GM12801 (cell line): ENCODE measurements around the gene RAB6C.

Experiments
- TF ChIP-seq, protein P1 (sequence below): IDR thresholded peaks from one replicate; pipeline ENCODE4 v1.5.1; 2011; ENCODE audit warnings: control low read depth; ENCODE audit not compliant: insufficient read length; ENCODE audit errors: extremely low read depth

RAB6C gene

DNA sequence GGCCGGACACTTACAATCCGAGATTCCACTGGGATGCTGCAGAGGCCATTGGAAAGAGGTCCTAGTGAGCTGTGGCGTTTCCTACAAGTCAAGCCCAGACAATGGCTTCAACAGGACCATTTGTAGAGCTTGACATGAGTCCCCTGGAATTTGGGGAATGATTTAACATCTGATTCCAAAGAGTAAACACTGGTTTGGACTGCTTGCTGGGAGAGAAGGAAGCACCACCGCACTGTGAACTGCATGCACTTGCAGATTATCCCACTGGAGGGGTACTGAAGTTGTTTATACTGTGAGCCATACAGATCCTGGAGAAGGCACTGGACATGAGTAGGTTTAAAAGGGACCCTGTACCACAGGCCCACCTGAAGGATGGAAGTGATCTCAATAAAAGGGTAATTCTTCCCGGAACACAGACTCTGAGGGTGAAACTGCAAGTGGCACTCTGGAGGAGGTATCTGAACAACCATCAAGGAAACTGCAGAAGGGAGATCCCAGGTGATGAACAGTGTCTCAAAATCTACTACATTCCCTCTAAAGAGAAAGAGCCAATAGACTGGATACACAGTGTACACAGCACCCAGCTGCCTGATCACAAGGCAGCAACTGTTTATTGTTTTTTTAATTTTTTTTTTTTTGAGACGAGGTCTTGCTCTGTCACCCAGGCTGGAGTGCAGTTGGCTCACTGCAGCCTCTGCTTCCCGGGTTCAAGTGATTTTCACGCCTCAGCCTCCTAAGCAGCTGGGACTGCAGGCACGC lies 4.3 kb upstream of the RAB6C start:
- TF ChIP-seq, protein P1, sequence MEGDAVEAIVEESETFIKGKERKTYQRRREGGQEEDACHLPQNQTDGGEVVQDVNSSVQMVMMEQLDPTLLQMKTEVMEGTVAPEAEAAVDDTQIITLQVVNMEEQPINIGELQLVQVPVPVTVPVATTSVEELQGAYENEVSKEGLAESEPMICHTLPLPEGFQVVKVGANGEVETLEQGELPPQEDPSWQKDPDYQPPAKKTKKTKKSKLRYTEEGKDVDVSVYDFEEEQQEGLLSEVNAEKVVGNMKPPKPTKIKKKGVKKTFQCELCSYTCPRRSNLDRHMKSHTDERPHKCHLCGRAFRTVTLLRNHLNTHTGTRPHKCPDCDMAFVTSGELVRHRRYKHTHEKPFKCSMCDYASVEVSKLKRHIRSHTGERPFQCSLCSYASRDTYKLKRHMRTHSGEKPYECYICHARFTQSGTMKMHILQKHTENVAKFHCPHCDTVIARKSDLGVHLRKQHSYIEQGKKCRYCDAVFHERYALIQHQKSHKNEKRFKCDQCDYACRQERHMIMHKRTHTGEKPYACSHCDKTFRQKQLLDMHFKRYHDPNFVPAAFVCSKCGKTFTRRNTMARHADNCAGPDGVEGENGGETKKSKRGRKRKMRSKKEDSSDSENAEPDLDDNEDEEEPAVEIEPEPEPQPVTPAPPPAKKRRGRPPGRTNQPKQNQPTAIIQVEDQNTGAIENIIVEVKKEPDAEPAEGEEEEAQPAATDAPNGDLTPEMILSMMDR, result no peak

DNA sequence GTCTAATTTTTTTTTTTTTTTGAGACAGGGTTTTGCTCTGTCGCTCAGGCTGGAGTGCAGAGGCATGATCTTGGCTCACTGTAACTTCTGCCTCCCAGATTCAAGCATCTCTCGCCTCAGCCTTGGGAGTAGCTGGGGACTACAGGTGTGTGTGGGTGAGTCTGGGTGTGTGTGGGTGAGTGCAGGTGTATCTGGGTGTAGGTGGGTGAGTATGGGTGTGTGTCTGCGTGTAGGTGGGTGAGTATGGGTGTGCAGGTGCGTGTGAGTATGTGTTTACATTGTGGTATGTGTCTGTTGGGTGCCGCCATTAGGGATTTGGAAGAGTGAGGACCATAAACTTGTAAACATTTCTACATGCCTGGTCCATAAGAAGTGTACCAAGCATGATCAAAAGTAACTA lies 1.5 kb upstream of the RAB6C start:
- TF ChIP-seq, protein P1, result no peak

DNA sequence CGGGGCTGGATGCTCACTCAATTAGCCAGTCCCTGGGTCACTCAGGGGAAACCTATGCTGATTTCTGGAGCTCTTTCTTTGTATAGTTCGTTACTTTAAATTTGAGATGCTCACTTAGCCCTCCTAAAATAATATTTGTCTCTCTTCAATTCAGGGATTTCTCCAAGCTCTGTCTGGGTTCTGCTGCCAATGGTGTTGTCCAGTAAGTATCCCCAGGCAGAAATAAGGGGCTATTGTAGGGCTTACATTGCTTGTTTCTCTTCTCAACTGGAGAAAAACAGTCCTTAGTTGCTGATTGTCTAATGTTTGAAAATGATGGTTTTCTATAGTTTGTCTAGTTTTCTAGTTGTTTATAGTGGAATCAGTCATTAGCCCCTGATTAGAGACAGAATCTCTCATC lies 5.0 kb downstream of the RAB6C start:
- TF ChIP-seq, protein P1, result no peak

DNA sequence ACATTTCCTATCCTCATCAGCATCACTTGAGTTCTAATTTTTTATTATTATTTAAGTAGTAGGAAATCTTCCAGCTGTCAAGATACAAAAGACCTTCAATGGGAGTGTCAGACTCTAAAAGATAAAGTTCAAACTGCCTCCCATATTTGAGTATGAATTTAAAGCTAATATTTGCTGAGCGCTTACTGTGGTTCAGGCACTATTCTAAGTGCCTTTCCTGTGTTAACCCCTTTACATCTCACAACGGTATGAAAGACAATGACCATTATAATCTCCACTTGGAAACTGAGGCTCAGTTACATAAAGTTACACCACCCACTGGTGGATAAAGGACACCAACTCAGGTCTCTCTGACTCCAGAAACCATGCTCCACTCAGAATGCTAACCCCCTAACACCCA lies 39.9 kb downstream of the RAB6C start:
- TF ChIP-seq, protein P1, result no peak
